Measurements from ENCODE around the gene C16orf89.

DNA sequence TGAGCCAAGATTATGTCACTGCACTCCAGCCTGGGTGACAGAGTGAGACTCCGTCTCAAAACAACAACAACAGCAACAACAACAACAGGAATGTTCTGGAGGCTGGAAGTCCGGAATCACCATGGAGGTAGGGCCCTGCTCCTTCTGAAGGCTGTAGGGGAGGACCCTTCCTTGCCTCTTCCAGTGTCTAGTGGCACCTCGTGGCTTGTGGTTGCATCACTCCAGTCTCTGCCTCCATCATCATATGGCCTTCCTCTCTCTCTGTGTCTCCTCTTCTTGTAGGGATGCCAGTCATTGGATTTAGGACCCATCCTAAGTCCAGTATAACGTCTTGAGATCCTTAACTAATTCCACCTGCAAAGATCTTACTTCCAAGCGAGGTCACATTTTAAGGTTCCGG, 46.0 kb downstream of the C16orf89 start:
- TF ChIP-seq, protein P1, sequence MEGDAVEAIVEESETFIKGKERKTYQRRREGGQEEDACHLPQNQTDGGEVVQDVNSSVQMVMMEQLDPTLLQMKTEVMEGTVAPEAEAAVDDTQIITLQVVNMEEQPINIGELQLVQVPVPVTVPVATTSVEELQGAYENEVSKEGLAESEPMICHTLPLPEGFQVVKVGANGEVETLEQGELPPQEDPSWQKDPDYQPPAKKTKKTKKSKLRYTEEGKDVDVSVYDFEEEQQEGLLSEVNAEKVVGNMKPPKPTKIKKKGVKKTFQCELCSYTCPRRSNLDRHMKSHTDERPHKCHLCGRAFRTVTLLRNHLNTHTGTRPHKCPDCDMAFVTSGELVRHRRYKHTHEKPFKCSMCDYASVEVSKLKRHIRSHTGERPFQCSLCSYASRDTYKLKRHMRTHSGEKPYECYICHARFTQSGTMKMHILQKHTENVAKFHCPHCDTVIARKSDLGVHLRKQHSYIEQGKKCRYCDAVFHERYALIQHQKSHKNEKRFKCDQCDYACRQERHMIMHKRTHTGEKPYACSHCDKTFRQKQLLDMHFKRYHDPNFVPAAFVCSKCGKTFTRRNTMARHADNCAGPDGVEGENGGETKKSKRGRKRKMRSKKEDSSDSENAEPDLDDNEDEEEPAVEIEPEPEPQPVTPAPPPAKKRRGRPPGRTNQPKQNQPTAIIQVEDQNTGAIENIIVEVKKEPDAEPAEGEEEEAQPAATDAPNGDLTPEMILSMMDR (IDR thresholded peaks at IDR 0.05 in 4 of 5, conservative IDR thresholded peaks at IDR 0.05 in 1 of 5), result no peak
- TF ChIP-seq POLR2A (IDR thresholded peaks at IDR 0.05), result no peak

Data from gastrocnemius medialis (tissue), 4 donors.